GM19468 (cell line): ENCODE measurements around the gene PFKFB3.
A peak's percentile ranks its signal among the peaks of the same experiment; 100 is the strongest.

Source experiments
- ATAC-seq: cut with Tn5 transposase; IDR thresholded peaks from one replicate; pipeline ENCODE4 v1.9.1; 2021; ENCODE audit warnings: mild to moderate bottlenecking, moderate library complexity, moderate number of reproducible peaks; ENCODE audit not compliant: unreplicated experiment; ENCODE audit errors: extremely low read depth

Gene PFKFB3

DNA sequence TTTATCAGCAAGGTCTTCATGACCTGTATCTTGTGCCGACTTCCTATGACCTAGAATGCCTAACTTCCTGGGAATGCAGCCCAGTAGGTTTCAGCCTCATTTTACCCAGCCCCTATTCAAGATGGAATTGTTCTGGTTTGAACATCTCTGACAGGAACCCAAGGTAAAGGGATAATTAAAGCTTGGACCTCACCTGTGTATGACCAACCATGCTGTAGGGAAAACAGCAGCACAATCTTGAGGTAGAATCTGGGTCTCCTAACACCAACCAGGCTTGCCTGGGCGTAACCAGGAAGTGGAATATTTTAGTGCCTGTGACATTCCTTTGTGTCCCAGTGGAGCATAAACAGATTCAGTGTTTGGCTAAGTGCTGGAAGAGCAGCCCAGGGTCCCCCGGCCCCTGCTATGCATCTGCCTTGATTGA lies 94.1 kb downstream of the PFKFB3 start:
- ATAC-seq: no peak

DNA sequence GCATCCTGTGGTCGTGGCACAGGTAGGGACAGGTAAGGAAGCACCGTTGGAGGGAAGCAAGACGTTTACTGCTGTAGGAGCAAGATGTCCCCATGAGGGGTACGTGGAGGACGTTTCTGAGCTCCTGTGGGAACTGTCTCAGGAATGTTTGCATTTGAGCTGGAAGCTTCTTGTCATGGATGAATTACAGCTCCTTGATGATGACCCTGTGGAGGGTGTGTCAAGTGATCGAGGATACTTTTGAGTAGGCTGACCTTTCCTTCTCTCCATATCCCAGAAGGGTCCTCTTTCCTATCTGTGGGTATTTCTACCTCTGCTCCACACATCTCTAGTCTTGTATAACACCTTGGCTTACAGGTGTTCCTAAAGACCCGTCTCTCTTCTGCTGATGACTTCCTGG lies 94.8 kb downstream of the PFKFB3 start:
- ATAC-seq: no peak

DNA sequence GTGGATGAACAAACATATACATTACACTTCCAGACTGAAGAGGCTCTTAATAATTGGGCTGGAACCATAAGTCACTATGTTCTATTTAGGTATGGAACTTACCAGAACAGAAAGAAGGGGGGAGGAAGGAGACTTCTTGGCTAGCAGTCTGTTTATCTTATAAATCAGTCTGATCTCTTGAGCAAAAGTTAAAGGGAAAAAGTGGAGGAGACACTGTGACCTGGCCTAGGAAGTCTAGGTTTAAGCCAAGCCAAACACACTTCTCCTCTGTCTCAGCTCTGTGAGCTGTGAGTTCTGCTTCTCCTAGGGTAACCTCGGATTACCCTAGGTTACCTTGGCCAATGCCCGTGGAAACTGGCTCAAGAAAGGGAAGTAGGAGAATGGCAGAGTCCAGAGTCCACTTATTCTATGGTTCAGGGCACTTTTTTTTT lies 95.2 kb downstream of the PFKFB3 start:
- no peak for ATAC-seq

DNA sequence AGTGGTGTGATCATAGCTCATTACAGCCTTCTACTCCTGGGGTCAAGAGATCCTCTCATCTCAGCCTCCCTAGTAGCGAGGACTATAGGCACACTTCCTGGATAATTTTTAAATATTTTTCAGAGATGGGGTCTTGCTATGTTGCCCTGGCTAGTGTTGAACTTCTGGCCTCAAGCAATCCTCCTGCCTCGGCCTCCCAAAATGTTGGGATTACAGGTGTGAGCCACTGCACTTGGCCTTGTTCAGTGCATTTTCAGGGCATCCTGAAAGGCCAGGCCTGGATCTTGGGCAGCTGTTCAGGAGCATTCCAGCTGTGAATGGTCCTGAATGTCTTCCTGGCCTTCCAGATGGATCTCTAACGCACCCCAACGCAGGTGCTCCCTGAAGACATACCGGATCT lies 95.7 kb downstream of the PFKFB3 start:
- ATAC-seq: no peak

GRCh38 chr10:6299234-6299633 lies 96.5 kb downstream of the PFKFB3 start:
- no peak for ATAC-seq

GRCh38 chr10:6299743-6300105 lies 97.0 kb downstream of the PFKFB3 start:
- no peak for ATAC-seq

- ATAC-seq: peak; percentile 89
Observed at GRCh38 chr10:6300106-6300783, 97.5 kb downstream of the PFKFB3 start.

- ATAC-seq: no peak
Observed at GRCh38 chr10:6300784-6301460, 98.2 kb downstream of the PFKFB3 start.

DNA sequence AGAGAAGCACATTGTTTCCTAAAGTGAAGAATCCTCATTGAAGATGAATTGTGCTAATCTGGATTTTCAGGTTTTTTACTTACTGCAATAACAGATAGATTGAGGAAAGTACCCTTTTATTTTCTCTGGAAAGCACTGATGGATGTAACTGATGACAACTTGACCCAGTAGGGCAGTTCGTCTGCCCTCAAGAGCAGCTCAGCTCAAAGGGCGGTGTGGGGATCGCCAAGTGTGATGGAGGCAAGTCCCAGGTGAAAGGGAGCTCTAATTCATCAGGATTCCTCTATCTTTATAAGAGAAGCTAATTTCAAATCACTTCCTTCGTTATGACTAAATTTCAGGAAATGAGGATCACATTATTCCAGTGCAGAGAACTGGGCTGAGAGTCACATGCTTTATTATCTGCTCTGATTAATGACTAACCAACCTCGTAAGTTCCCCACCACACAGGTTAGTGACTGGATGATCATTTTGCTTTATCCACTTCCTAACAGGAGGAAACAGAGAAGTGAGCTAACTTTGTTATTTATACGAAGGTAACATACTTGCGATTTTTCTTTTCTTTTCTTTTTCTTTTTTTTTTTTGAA lies 98.8 kb downstream of the PFKFB3 start:
- ATAC-seq: no peak
